ENCODE data around the gene ARHGAP26.

ARHGAP26 gene

GRCh38 chr5:142769793-142770649 is at the start of gene ARHGAP26:
ARHGAP26 (plus strand) TSS chr5:142770377; CDS start chr5:142770762, 385 bp downstream.
- DNase-seq = peak; percentile 93

- DNase-seq = no peak
Observed at GRCh38 chr5:142720641-142721271, 49.4 kb upstream of the ARHGAP26 start.

- DNase-seq = no peak
Observed at GRCh38 chr5:142722146-142722545, 48.0 kb upstream of the ARHGAP26 start.

- DNase-seq = no peak
Observed at GRCh38 chr5:142722896-142723295, 47.3 kb upstream of the ARHGAP26 start.

- no peak for DNase-seq
Observed at GRCh38 chr5:142724821-142725220, 45.4 kb upstream of the ARHGAP26 start.

- DNase-seq = no peak
Observed at GRCh38 chr5:142725231-142726187, 44.7 kb upstream of the ARHGAP26 start.

- DNase-seq = no peak
Observed at GRCh38 chr5:142726188-142726731, 43.9 kb upstream of the ARHGAP26 start.

GRCh38 chr5:142727735-142728047 is 42.5 kb upstream of the ARHGAP26 start:
- DNase-seq = no peak

GRCh38 chr5:142735323-142736246 is 34.6 kb upstream of the ARHGAP26 start:
- DNase-seq = no peak

GRCh38 chr5:142736247-142736632 is 33.9 kb upstream of the ARHGAP26 start:
- no peak for DNase-seq

- DNase-seq = no peak
Observed at GRCh38 chr5:142737179-142737578, 33.0 kb upstream of the ARHGAP26 start.

GRCh38 chr5:142740474-142741242 is 29.5 kb upstream of the ARHGAP26 start:
- DNase-seq = no peak

- no peak for DNase-seq
Observed at GRCh38 chr5:142743592-142744441, 26.4 kb upstream of the ARHGAP26 start.

- no peak for DNase-seq
Observed at GRCh38 chr5:142745268-142745667, 24.9 kb upstream of the ARHGAP26 start.

GRCh38 chr5:142746532-142747433 is 23.4 kb upstream of the ARHGAP26 start:
- DNase-seq = no peak

- no peak for DNase-seq
Observed at GRCh38 chr5:142748132-142748531, 22.0 kb upstream of the ARHGAP26 start.

GRCh38 chr5:142748568-142749249 is 21.5 kb upstream of the ARHGAP26 start:
- DNase-seq = peak; percentile 57

- no peak for DNase-seq
Observed at GRCh38 chr5:142749321-142749720, 20.9 kb upstream of the ARHGAP26 start.
